ENCODE data around the gene GABRP.

- TF ChIP-seq, protein P1, sequence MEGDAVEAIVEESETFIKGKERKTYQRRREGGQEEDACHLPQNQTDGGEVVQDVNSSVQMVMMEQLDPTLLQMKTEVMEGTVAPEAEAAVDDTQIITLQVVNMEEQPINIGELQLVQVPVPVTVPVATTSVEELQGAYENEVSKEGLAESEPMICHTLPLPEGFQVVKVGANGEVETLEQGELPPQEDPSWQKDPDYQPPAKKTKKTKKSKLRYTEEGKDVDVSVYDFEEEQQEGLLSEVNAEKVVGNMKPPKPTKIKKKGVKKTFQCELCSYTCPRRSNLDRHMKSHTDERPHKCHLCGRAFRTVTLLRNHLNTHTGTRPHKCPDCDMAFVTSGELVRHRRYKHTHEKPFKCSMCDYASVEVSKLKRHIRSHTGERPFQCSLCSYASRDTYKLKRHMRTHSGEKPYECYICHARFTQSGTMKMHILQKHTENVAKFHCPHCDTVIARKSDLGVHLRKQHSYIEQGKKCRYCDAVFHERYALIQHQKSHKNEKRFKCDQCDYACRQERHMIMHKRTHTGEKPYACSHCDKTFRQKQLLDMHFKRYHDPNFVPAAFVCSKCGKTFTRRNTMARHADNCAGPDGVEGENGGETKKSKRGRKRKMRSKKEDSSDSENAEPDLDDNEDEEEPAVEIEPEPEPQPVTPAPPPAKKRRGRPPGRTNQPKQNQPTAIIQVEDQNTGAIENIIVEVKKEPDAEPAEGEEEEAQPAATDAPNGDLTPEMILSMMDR (IDR thresholded peaks at IDR 0.05): no peak
- no peak for TF ChIP-seq POLR2AphosphoS5 (IDR thresholded peaks at IDR 0.05; ENCODE audit: low read depth, low read length)
- no peak for TF ChIP-seq SIN3A (IDR thresholded peaks at IDR 0.05; ENCODE audit: borderline replicate concordance, insufficient read depth, low read depth, low read length)
- TF ChIP-seq REST (IDR thresholded peaks at IDR 0.05; ENCODE audit: insufficient read depth in 1 of 2, low read depth in 2 of 2, low read length in 1 of 2): no peak
- no peak for TF ChIP-seq TCF7L2 (IDR thresholded peaks at IDR 0.05; ENCODE audit: low read depth, low read length)
Observed at GRCh38 chr5:170860818-170861666, 77.5 kb downstream of the GABRP start.

All from Panc1 (cell line).